Fibroblast of lung (primary cell): ENCODE results near the gene ABHD17C. TPM values are rescaled to one million over a fixed set of nuclear protein-coding genes. Genes with fewer than 3 reads are reported as not detected.
A peak's percentile ranks its signal among the peaks of the same experiment; 100 is the strongest.

Experiments used
- DNase-seq, 2 donors: peaks; one replicate each; pipeline versions ENCODE4 v3.0.0 to v3.0.0-alpha.2; 2010; ENCODE audit warnings: low read depth in 2 of 2
- H2AFZ ChIP-seq: 2 replicates; pipeline ENCODE4 v1.5.1; 2012; ENCODE audit warnings: low read length, control low read depth, inconsistent platforms
- H3K27ac ChIP-seq: 2 replicates; pipeline ENCODE4 v1.5.1; 2011; ENCODE audit warnings: low read length, control low read depth; ENCODE audit not compliant: insufficient read depth
- H3K27me3 ChIP-seq: 2 replicates; pipeline ENCODE4 v1.5.1; 2011; ENCODE audit warnings: mild to moderate bottlenecking, low read length; ENCODE audit not compliant: control insufficient read depth, insufficient read depth
- H3K36me3 ChIP-seq: 2 replicates; pipeline ENCODE4 v1.5.1; 2011; ENCODE audit warnings: low read length; ENCODE audit not compliant: control insufficient read depth, insufficient read depth
- H3K4me1 ChIP-seq: 2 replicates; pipeline ENCODE4 v1.5.1; 2011; ENCODE audit warnings: low read length; ENCODE audit not compliant: control insufficient read depth, insufficient read depth; ENCODE audit errors: extremely low read depth
- H3K4me2 ChIP-seq: 2 replicates; pipeline ENCODE4 v1.5.1; 2011; ENCODE audit warnings: low read length, control low read depth; ENCODE audit not compliant: insufficient read depth; ENCODE audit errors: extremely low read depth
- H3K4me3 ChIP-seq, 4 experiments: fragments of 200-600 bp in 1 of 4; sonication (generic) in 1 of 4; replicated peaks in 1 of 4; 2 replicates each; pipeline ENCODE4 v1.5.1; 2011 to 2016; ENCODE audit warnings: low read length in 4 of 4, low read depth in 3 of 4, mild to moderate bottlenecking in 3 of 4, control low read depth in 2 of 4, inconsistent platforms in 1 of 4, mixed read lengths in 1 of 4; ENCODE audit not compliant: insufficient read depth in 1 of 4; ENCODE audit errors: control extremely low read depth in 1 of 4
- H3K79me2 ChIP-seq: 2 replicates; pipeline ENCODE4 v1.5.1; 2012; ENCODE audit warnings: mild to moderate bottlenecking, low read length, inconsistent platforms; ENCODE audit not compliant: control insufficient read depth, insufficient read depth
- H3K9ac ChIP-seq: 2 replicates; pipeline ENCODE4 v1.5.1; 2011; ENCODE audit warnings: mild to moderate bottlenecking, low read length, control low read depth; ENCODE audit not compliant: insufficient read depth
- H3K9me3 ChIP-seq: 2 replicates; pipeline ENCODE4 v1.5.1; 2012; ENCODE audit warnings: low read depth, low read length; ENCODE audit not compliant: control insufficient read depth, insufficient read depth
- H4K20me1 ChIP-seq: 2 replicates; pipeline ENCODE4 v1.5.1; 2011; ENCODE audit warnings: low read length; ENCODE audit not compliant: control insufficient read depth, insufficient read depth; ENCODE audit errors: extremely low read depth
- CTCF ChIP-seq, 2 donors: IDR thresholded peaks in 1 of 2; conservative IDR thresholded peaks in 1 of 2; 1 replicate in 1 of 2; 2 replicates in 1 of 2; pipeline ENCODE4 v1.5.1; 2011 to 2012; ENCODE audit warnings: low read length in 2 of 2, control low read depth in 1 of 2, inconsistent platforms in 1 of 2, low read depth in 1 of 2, mild to moderate bottlenecking in 1 of 2
- EZH2 ChIP-seq: IDR thresholded peaks from 2 replicates; pipeline ENCODE4 v1.5.1; 2012; ENCODE audit warnings: low read length, control low read depth, mild to moderate bottlenecking; ENCODE audit errors: missing control alignments
- polyA plus RNA-seq, 2 donors: library from polyadenylated mRNA; depleted of rRNA in 1 of 2; stranded (reverse) in 1 of 2; unstranded in 1 of 2; fragments of >200 nt; gene quantifications; 2 replicates each; pipeline ENCODE4 v1.2.1, GENCODE V29; 2011 to 2012; ENCODE audit warnings: missing spikeins in 1 of 2
- total RNA-seq: library from RNA; depleted of rRNA; stranded (reverse); fragments of >200 nt; gene quantifications from 2 replicates; pipeline ENCODE4 v1.2.1, GENCODE V29; 2014

ABHD17C gene
- total and polyA plus RNA-seq, 2 donors (not counting 1 experiment from before 2014, with no cell fraction given) = 14.0 to 38.7 TPM

GRCh38 chr15:80769829-80770705 lies 75.0 kb downstream of the ABHD17C start:
- H3K9ac ChIP-seq = no peak overlapping the region
- no peaks in the 10 kb centered on the region for H4K20me1 ChIP-seq
- H3K79me2 ChIP-seq = no peaks in the 10 kb centered on the region
- H2AFZ ChIP-seq = no peak overlapping the region
- no peak overlapping the region for H3K4me3 ChIP-seq
- H3K36me3 ChIP-seq = no peaks in the 10 kb centered on the region
- H3K27me3 ChIP-seq = no peaks in the 10 kb centered on the region
- peaks cover 2% of the 10 kb centered on the region for H3K4me1 ChIP-seq
- no peak overlapping the region for H3K4me2 ChIP-seq
- no peaks in the 10 kb centered on the region for H3K9me3 ChIP-seq
- no peak overlapping the region for H3K27ac ChIP-seq
- no peak for DNase-seq
- no peak for TF ChIP-seq EZH2
- no peak for TF ChIP-seq CTCF (conservative IDR thresholded peaks at IDR 0.05 in 1 of 2, IDR thresholded peaks at IDR 0.05 in 1 of 2; ENCODE audit: low read depth in 1 of 2, low read length in 2 of 2)

GRCh38 chr15:80773122-80773551 lies 78.0 kb downstream of the ABHD17C start:
- H3K36me3 ChIP-seq = no peaks in the 10 kb centered on the region
- peaks cover 11% of the 10 kb centered on the region for H3K4me1 ChIP-seq
- H3K9me3 ChIP-seq = no peaks in the 10 kb centered on the region
- no peaks in the 10 kb centered on the region for H3K79me2 ChIP-seq
- H3K4me2 ChIP-seq = no peak overlapping the region
- no peak overlapping the region for H3K4me3 ChIP-seq
- DNase-seq = peak in 1 of 2 donors; percentile 74
- no peaks in the 10 kb centered on the region for H3K27me3 ChIP-seq
- H3K9ac ChIP-seq = no peak overlapping the region
- H4K20me1 ChIP-seq = no peaks in the 10 kb centered on the region
- no peak overlapping the region for H2AFZ ChIP-seq
- TF ChIP-seq EZH2 (no peak), CTCF (conservative IDR thresholded peaks at IDR 0.05 in 1 of 2, IDR thresholded peaks at IDR 0.05 in 1 of 2; ENCODE audit: low read depth in 1 of 2, low read length in 2 of 2) (no peak)
- H3K27ac ChIP-seq = no peak overlapping the region

- no peak for DNase-seq
- Histone ChIP-seq H3K79me2 (no peaks in the 10 kb centered on the region), H4K20me1 (no peaks in the 10 kb centered on the region), H3K36me3 (no peaks in the 10 kb centered on the region), H3K4me2 (no peak overlapping the region), H3K9ac (no peak overlapping the region), H3K27me3 (no peaks in the 10 kb centered on the region), H3K4me1 (peaks cover 15% of the 10 kb centered on the region), H3K9me3 (no peaks in the 10 kb centered on the region), H3K27ac (no peak overlapping the region), H2AFZ (no peak overlapping the region), H3K4me3 (no peak overlapping the region)
- no peak for TF ChIP-seq CTCF (conservative IDR thresholded peaks at IDR 0.05 in 1 of 2, IDR thresholded peaks at IDR 0.05 in 1 of 2; ENCODE audit: low read depth in 1 of 2, low read length in 2 of 2)
- no peak for TF ChIP-seq EZH2
Measured at GRCh38 chr15:80773792-80774352, 78.8 kb downstream of the ABHD17C start.
